Measurements from ENCODE around the gene ANKRD39. TPM values are rescaled to one million over a fixed set of nuclear protein-coding genes. Genes with fewer than 3 reads are reported as not detected.

ANKRD39 gene
- total RNA-seq, 2 donors from 2014 or later = 16.8 to 18.6 TPM

Other genes starting within 250 kb of the ANKRD39 start
- gene KANSL3, start 219.7 kb downstream of the ANKRD39 start, total RNA-seq = 10 to 100 TPM; 57.4 to 61.2 TPM
- gene FER1L5, start 215.3 kb downstream of the ANKRD39 start, total RNA-seq = not detected
- gene LMAN2L, start 118.0 kb downstream of the ANKRD39 start, total RNA-seq = 1 to 10 TPM; 3.6 to 7.1 TPM
- 1 to 10 TPM; 6.4 to 8.1 TPM for gene CNNM4, start 97.1 kb downstream of the ANKRD39 start, total RNA-seq
- 10 to 100 TPM; 30.8 to 39.5 TPM for gene CNNM3, start 41.7 kb downstream of the ANKRD39 start, total RNA-seq
- gene ANKRD23, start 14.0 kb downstream of the ANKRD39 start, total RNA-seq = 10 to 100 TPM in 1 of 2 donors, 1 to 10 TPM in 1; 7.6 to 11.2 TPM
- 10 to 100 TPM; 25.5 to 30.9 TPM for gene SEMA4C, start 12.1 kb upstream of the ANKRD39 start, total RNA-seq
- not detected for gene FAM178B, start 128.6 kb upstream of the ANKRD39 start, total RNA-seq
- gene FAHD2B, start 236.9 kb upstream of the ANKRD39 start, total RNA-seq = 10 to 100 TPM; 16.9 to 21.4 TPM